ENCODE data around the gene CD48. TPM values are rescaled to one million over a fixed set of nuclear protein-coding genes. Genes with fewer than 3 reads are reported as not detected.
A peak's percentile ranks its signal among the peaks of the same experiment; 100 is the strongest.
"Not testable (repeated sequence)": the region's sequence is repeated elsewhere in the genome, so short reads cannot be mapped to it uniquely, and the experiment has no call there.

The CD48 gene
- total RNA-seq, 1 donor from 2014 or later = 1.1 TPM

DNA sequence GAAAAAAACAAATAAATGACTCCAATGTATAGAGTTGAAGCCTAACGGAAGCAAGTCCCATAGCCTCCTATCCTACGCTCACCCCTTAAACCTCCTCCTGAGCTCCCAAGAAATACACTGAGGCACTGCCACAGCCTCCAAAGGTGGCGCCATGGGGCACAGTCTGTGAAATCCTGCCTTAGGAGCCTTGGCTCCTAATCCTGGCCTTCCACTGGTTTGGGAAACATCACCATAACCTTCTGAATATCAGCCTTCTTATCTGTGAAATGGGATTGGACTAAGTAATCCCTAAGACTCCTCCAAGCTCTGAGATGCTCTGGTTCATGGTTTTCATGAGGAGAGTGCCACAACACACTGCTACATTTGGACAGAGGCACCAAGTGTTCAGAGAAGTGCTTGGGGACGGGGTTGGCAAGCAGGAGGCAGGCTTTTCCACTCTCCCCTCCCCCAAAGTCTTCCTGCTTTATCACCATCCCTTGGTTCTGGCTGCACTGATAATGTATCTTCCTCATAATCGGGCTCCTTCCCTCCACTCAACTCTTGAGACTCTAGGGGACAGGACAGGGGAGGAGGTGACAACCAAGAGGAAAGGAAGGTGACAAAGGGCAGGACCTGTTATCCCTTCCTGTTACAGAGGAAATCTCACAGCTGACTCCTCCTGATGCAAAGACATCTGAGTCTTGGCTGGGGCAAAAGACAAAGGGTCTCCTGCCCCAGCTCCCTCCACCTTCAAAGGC is 30.2 kb upstream of the CD48 start:
- no peak for DNase-seq

DNA sequence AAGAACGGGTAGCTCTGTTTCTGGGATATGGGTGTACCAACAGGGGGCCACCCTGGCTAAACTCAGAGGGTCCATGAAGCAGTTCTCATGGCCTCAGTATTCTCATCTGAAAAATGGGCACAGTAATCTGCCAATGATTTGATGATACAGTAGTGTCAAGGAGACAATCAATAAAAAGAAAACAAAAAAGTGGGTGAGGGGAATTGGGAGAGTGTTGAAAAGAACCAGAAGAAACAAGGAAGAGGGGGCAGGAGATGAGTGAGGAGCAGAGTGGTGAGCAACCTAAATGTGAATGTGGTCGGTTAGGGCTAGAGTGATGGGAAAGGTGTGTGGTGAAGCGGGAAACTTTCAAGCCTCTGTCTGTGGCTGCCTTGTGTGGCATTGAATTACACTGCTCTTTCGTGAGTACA is 29.5 kb upstream of the CD48 start:
- no peak for DNase-seq

- no peak for DNase-seq
These were observed 28.6 kb upstream of the CD48 start for GRCh38 chr1:160740133-160740688.

- DNase-seq = no peak
These were observed 27.5 kb upstream of the CD48 start, which contains the start of gene SLAMF7 for GRCh38 chr1:160739098-160739511. Gene SLAMF7 (plus strand): TSS chr1:160739247. CDS start chr1:160739302, 55 bp downstream.

DNA sequence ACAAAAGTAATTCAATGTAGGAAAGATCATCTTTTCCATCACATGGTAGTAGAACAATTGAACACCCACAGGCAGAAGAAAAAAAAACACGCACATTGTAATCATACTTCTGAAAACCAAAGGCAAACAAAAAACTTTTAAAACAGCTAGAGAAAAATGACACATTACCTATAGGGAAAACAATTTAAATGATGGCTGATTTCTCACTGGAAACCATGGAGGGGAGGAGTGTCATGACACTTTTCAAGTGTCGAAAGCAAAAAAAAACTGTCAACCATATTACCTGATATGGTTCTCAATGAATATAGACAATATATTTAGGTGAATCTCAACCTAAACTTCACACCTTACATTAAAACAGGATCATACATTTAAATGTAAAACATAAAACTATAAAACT is 26.6 kb upstream of the CD48 start:
- no peak for DNase-seq

DNA sequence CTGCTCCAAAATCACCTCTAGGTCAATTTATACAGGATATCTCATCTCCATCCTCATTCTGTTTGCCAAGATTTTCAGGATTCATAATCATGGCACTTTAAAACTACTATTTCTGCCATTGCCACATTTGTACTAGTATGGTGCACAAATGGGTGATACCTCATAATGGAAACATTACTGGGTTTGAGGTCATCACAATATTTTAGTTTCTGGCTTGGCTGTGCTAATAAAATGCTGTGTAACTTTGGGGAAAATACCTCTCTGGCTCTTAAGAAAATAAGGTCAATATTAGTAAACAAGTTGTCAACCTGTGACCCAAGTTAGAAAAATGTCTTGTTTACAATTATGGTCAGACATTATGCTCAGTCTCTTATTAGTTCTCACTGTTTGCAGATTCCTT is 22.7 kb upstream of the CD48 start:
- DNase-seq = no peak

DNA sequence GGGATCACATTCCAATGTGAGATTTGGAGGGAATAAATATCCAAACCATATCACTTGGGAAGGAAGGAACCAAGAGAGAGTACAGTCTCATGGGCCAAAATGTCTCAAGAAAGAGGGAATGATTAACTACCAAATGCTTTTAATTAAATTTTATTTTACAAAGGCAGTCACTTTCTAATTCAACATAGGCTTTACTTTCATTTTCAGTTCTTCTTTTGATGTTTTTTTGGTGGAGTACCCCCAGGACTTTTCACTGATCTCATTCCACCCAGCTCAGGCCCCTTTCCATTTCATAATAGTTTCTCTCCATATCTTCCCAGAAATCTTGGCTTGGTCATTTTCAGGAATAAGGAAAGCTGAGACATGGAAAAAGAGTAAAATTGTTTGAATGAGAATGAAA is 22.3 kb upstream of the CD48 start:
- DNase-seq = no peak

- no peak for DNase-seq
These were observed 20.4 kb upstream of the CD48 start for GRCh38 chr1:160731990-160732389.

- DNase-seq = not testable (repeated sequence)
These were observed 19.9 kb upstream of the CD48 start for GRCh38 chr1:160731564-160731963.

DNA sequence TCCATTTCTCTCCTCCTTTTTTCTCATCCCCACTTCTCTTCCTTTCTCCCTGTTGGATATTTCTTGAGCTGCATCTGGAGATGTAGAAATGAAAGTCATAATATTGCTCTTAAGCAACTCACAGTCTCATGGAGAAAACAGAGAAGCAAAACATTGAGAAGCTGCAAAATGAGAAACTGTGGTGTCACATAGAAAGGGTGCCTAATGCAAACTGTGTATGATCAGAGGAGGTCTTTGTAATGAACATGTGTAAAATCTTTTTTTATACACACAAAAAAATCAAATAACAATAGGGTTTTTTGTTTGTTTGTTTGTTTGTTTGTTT is 15.7 kb upstream of the CD48 start:
- DNase-seq = no peak

DNA sequence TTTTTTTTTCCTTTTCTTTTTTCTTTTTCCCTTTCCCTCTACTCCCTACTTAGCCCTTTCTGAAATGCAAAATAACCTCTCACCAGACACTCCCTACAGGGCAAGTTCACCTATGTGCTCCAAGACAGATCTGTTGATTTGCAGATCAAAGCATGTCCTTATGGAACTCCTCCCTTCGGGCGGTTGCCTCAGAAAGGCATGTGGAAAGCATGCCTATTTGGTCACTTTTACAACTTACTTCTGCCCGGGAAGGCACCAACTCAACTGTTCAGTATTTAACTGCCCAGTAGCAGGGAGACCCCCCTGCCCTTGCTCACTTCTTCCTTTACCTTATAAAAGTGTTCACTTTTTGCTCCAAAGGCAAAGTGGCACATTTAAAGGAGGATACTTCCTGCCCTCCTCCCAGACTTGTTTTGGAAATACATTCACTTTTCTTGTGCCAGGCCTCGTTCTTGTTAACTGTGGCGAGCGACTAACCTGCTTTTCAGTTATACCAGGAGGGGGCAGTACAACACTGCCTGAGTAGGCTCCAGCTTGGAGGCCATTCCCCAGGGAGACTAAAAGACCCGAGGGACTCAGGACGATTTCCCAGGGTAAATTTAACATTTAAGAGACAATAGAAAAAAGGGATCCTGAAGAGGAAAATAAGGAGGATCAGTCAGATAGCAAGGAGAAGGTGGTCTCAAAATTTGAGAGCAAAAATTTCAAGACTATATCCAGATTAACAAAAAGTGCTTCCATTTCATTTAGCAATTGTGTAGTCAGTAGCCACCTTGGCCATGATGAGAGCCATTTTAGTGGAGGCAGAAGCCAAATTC is 15.1 kb upstream of the CD48 start:
- DNase-seq = peak; percentile 26

DNA sequence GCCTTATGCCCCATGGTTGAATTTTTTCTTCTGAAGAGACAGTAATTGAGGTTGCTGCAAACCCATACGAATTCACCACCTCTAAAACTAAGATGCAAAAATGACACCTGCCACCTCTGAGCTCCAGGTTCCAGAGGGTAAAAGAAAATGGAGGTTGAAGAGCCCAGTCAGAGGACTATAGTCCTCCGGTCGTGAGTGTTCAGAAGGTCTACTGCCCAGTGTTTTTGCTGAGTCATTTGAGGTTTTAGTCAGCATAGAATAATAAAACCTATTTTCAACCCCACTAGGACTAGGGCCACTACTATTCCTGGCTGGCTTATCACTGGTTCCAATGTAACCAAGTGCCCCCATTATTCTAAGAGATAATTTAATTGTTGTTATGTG is 14.5 kb upstream of the CD48 start:
- no peak for DNase-seq

DNA sequence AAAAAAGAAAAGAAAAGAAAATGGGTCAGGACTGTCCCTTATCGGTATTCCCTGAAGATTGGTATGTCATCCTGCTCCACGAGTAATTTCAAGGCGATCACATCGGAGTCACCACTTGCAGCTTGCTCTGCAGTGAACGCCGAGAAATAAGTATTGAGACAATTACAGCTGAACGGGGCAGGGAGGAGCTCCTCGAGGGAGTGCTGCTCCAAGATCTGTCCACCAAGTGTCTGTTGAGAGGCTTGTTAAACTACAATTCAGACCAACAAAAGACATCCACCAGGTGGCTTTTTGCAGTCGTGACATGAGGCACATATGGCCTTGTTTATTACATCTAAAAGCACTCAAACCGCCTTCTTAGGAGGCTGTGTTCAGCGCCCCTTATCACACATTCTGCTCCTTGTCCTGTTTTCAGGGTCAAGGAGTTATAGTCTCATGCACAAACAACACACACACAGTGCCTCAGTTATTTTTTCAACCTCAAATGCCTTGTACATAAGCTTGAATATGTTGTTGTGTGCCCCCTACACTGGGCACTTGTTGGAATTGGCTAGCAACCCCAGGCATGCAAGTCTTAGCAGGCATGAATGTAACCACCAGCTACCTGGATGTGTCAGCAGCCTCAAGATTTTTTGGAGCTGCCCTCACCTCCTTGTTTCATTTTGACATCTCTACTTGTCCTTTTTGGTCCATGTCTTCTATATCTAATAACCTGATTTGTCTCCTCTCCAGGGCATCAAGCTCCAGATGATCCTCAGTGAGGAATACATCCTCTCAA is 13.0 kb upstream of the CD48 start:
- DNase-seq = no peak

DNA sequence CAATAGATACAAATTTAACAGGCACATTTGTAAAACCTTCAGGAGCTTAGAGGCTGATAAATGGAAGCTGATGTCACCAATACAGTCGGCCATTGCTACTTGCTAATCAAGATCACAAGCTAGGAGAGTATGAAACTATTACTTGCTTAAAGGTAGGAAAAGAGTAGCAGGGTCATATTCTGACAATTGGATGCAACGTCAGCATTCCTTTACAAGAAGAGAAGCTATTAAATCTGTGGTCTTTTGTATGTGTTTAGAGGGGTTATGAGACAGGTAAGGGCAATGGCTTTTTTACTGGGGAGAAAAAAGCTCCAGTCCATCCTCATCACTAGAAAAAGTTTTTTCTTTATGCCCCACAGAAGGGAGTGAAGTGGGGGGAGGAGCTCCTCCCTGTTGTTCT is 11.7 kb upstream of the CD48 start:
- no peak for DNase-seq

DNA sequence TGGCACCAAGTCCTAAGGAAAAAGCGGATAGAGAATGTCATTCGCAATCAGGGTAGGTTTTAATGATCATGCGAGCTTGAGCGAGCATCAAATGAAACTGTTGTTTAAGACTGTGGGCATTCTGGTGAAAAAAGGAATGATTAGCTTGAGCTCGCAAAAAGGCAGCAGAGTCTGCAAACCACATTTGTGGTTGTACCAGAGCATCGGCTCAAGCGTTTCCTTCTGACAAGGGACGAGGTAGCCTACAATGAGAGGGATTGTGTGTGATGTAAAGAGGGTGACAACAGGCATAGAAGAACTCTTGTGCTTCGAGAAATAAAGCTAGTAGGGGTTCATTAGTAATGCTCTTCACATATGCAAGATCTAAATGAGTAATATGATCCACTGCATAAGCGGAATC is 11.1 kb upstream of the CD48 start:
- no peak for DNase-seq

GRCh38 chr1:160721473-160721872 is 9.9 kb upstream of the CD48 start:
- DNase-seq = no peak

DNA sequence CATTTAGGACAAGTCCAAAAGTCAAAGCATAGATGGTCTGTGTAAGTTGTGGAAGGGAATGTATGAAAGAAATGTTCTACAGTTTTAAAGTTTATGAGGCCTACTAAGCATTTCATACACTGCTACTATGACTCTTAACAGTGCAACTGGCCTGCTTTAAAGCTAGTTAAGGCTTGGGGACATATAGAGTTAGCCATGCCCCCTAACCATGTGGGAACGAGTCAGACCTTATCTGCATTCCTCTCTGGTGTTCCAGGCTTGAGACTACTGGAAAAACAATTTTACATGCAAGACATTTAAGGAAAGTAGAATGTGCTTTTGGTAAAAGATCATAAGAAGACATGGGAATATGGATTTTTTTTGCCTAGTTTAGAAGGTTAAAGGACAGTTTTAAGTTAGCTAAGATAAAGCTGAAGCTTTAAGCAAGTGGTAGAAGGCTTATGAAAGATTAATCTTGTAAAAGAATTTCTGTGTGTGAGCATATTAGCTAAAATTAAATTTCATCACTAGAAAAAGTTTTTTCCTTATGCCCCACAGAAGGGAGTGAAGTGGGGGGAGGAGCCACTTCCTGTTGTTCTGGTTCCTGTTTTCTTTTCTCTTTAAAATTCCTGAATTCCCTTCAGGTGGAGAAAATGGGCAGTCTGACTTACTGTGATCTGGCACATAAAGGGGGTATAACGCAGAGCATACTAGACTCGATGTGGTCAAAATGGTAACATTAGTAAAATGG is 8.9 kb upstream of the CD48 start:
- DNase-seq = no peak

GRCh38 chr1:160718210-160718609 is 6.6 kb upstream of the CD48 start:
- DNase-seq = no peak

- no peak for DNase-seq
These were observed 5.7 kb upstream of the CD48 start for GRCh38 chr1:160717306-160717705.

DNA sequence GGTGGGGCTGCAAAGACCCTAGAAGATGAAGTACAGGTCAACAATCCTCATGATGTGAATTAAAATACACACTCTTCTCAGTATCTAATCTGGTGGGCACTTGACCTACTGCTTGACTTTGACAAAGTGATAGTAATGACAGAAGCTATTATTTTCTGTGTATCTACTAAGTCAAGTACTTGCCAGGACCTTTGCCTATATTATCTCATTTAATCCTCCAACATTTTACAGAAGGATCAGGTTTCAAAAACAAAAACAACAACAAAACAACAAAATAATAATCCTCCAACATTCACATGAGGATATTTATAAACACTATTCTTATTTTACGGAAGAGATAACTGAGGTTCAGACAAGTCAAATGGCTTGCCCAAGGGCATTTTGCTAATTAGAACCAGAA is 4.4 kb upstream of the CD48 start:
- no peak for DNase-seq

DNA sequence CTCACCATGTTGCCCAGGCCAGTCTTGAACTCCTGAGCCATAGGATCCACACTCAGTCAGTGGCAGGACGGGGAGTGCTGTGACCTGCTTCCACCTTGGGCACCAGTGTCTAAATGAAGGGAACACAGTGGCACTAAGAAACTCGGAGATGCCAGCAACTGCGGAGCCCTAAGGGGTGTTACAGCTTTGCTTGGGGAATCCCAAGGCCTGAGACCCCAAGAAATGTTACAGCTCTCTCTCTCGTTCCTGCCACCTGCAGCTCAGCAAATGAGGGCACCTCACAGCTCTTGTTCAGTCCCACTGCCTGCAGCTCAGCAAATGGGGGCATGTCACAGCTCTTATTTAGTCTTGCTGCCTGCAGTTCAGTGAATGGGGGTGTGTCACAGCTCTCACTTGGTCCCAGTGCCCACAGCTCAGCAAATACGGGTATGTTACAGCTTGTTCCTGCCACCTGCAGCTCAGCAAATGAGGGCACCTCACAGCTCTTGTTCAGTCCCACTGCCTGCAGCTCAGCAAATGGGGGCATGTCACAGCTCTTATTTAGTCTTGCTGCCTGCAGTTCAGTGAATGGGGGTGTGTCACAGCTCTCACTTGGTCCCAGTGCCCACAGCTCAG is 2.5 kb upstream of the CD48 start:
- not testable (repeated sequence) for DNase-seq

DNA sequence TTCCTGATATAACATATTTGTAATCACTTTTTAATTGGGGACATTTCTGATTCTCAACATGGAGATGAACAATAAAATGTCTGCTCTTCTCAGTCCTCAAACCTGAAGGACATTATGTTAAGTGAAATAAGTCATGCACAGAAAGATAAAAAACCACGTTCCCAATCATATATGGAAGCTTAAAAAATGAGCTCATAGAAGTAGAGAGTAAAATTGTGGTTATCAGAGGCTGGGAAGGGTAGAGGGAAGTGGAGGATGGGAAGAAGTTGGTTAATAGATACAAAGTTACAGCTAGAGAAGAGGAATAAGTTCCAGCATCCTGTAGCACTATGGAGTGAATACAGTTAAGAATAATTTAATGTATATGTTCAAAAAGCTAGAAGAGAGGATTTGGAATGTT is 1.5 kb upstream of the CD48 start:
- DNase-seq = no peak
